Transverse colon (tissue), 4 donors: ENCODE data around the gene LCLAT1. TPM values are rescaled to one million over a fixed set of nuclear protein-coding genes. Genes with fewer than 3 reads are reported as not detected.

ENCODE experiments used
- DNase-seq: peaks from one replicate; pipeline ENCODE4 v3.0.0-alpha.2; 2019
- H3K27ac ChIP-seq, 4 donors: fragments of 200-600 bp; sonication (generic); 2 replicates each; pipeline ENCODE4 v1.5.1; 2016 to 2018; ENCODE audit warnings: inconsistent platforms in 4 of 4
- H3K27me3 ChIP-seq: fragments of 200-600 bp; sonication (generic); 2 replicates; pipeline ENCODE4 v1.5.1; 2017; ENCODE audit warnings: inconsistent platforms
- H3K36me3 ChIP-seq, 4 donors: fragments of 200-600 bp; sonication (generic); 2 replicates each; pipeline ENCODE4 v1.5.1; 2017 to 2019; ENCODE audit warnings: inconsistent platforms in 4 of 4
- H3K4me1 ChIP-seq, 4 donors: fragments of 200-600 bp; sonication (generic); 2 replicates each; pipeline ENCODE4 v1.5.1; 2017 to 2020; ENCODE audit warnings: inconsistent platforms in 4 of 4
- H3K4me3 ChIP-seq, 4 donors: fragments of 200-600 bp; sonication (generic); 1 replicate in 1 of 4; 2 replicates in 3 of 4; pipeline versions ENCODE4 v1.5.1 to v1.6.1; 2017 to 2019; ENCODE audit warnings: inconsistent platforms in 4 of 4
- H3K9me3 ChIP-seq, 2 donors: fragments of 200-600 bp; sonication (generic); 2 replicates each; pipeline ENCODE4 v1.5.1; 2017 to 2019; ENCODE audit warnings: inconsistent platforms in 2 of 2
- EP300 ChIP-seq: sonication (generic); formaldehyde crosslinking; IDR thresholded peaks from one replicate; pipeline ENCODE4 v1.6.1; 2017; ENCODE audit warnings: antibody characterized with exemption, low read depth
- POLR2A ChIP-seq: fragments of 450-650 bp; IDR thresholded peaks from one replicate; pipeline ENCODE4 v1.6.1; 2016; ENCODE audit warnings: antibody characterized with exemption, mild to moderate bottlenecking, moderate library complexity
- POLR2AphosphoS5 ChIP-seq, 3 donors: sonication (generic); formaldehyde crosslinking; IDR thresholded peaks; one replicate each; pipeline ENCODE4 v1.6.1; 2016; ENCODE audit warnings: antibody characterized with exemption in 3 of 3
- WGBS, 2 donors: methylation state at CpG; one replicate each; pipeline ENCODE4 v1.1.5; 2018; ENCODE audit warnings: low coverage in 1 of 2; 5-methylcytosine and 5-hydroxymethylcytosine counted together
- in situ Hi-C, 4 donors: fragments of 200-750 bp; cut with MboI; loops; one replicate each; pipeline versions ENCODE4 v1.15.0 to v1.15.1; 2017; ENCODE audit warnings: low sequenced_read_pairs in 3 of 4, low pct_ligation_motif_present in 1 of 4, low pct_unique_long_range_greater_than_20kb in 1 of 4
- intact Hi-C: fragments of 100-400 bp; cut with DNase I; formaldehyde crosslinking; loops from one replicate; pipeline ENCODE4 v1.15.1; 2023; ENCODE audit warnings: low total_unique reads
- total RNA-seq, 4 donors: library from RNA; depleted of rRNA; stranded (reverse); fragments of >200 nt; gene quantifications; one replicate each; pipeline ENCODE4 v1.1.0, GENCODE V29; 2016
- TF ChIP-seq, protein P1 (sequence below), 5 experiments: fragments of 200-600 bp in 3 of 5; fragments of 450-650 bp in 2 of 5; sonication (generic) in 3 of 5; IDR thresholded peaks; 1 replicate in 2 of 5; 2 replicates in 3 of 5; pipeline ENCODE4 v1.5.1; 2016 to 2017; ENCODE audit warnings: antibody characterized with exemption in 5 of 5, inconsistent platforms in 3 of 5, mild to moderate bottlenecking in 2 of 5, moderate library complexity in 1 of 5

LCLAT1 gene
- total RNA-seq, 4 donors from 2014 or later, result 10.9 to 26.5 (median 16.6) TPM

DNA sequence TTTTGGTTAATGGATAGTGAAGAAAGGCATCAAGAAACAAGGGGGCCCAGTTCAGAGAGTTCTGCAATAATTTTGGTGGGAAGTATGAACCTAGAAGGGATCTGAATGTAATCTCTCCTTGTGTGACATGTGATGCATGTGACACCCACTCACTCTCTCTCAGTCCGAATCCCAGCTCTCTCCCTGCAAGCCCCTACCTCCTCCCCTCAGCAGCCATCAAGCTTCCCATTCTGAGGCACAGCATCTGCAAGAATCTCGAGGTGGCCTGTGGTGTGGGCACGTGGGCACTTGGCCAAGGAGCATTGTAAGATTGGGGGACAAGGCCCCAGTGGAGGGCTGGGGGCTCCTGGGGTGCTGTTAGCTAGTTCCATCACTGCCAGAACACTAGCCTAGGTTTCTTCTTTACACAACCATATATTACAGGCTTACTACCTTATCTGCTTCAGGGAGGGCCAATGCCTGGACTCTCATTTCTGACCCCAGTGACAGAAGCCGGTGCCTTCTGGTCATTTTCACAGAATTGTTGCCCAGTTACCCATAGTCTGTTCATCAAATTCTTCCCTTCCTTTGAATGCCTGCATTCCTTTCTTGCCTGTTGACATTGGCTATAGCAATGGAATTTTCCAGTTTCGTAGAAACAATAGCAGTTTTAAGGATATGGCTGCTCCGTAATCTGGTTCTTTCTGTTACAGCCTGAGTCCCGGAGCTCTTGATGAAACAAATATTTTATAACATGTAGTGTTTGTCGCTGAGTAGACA, 13.3 kb upstream of the LCLAT1 start:
- Histone ChIP-seq H3K36me3 (no peaks in the 10 kb centered on the region), H3K27ac (no peak overlapping the region), H3K4me1 (peaks cover 0 to 9% (median 0%) of the 10 kb centered on the region in 4 donors), H3K27me3 (no peaks in the 10 kb centered on the region), H3K4me3 (no peak overlapping the region), H3K9me3 (no peaks in the 10 kb centered on the region)
- WGBS, 2 donors, result 77 to 80% methylated on average over 1 to 8 of the region's 8 CpGs
- in situ Hi-C loops, result loop anchor here in 1 of 4 donors (25.0 kb wide), 1 partner anchor 196 kb away; the partner anchor contains the start of gene LBH
- TF ChIP-seq, protein P1, sequence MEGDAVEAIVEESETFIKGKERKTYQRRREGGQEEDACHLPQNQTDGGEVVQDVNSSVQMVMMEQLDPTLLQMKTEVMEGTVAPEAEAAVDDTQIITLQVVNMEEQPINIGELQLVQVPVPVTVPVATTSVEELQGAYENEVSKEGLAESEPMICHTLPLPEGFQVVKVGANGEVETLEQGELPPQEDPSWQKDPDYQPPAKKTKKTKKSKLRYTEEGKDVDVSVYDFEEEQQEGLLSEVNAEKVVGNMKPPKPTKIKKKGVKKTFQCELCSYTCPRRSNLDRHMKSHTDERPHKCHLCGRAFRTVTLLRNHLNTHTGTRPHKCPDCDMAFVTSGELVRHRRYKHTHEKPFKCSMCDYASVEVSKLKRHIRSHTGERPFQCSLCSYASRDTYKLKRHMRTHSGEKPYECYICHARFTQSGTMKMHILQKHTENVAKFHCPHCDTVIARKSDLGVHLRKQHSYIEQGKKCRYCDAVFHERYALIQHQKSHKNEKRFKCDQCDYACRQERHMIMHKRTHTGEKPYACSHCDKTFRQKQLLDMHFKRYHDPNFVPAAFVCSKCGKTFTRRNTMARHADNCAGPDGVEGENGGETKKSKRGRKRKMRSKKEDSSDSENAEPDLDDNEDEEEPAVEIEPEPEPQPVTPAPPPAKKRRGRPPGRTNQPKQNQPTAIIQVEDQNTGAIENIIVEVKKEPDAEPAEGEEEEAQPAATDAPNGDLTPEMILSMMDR (IDR thresholded peaks at IDR 0.05), result no peak
- TF ChIP-seq EP300 (no peak), POLR2AphosphoS5 (IDR thresholded peaks at IDR 0.05) (no peak), POLR2A (no peak)
- no peak for DNase-seq
- intact Hi-C loops, result no loop called here

DNA sequence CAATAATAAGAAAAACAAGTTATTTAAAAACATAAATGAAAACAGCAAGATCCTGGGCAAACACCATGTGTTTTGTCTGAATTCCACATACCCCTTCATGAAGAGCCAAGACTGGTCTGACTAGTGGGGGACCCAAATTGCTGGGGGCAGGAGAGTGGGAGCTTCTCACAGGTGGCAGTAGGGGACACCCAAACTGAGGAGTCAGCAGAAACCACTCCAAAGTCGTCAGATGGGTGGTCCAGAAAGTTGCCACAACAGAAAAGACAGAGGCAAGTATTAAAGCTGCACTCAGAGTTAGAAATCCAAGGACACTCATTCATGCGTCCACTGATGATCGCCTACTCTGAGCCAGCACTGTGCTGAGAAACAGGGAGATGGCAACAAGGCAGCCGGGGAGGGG, 12.3 kb upstream of the LCLAT1 start:
- no peak for DNase-seq
- intact Hi-C loops, result no loop called here
- WGBS, 2 donors, result 94 to 100% methylated on average over 1 to 4 of the region's 4 CpGs
- Histone ChIP-seq H3K4me1 (peaks cover 0 to 9% (median 0%) of the 10 kb centered on the region in 4 donors), H3K36me3 (no peaks in the 10 kb centered on the region), H3K27ac (no peak overlapping the region), H3K9me3 (no peaks in the 10 kb centered on the region), H3K4me3 (no peak overlapping the region), H3K27me3 (no peaks in the 10 kb centered on the region)
- TF ChIP-seq POLR2A (no peak), POLR2AphosphoS5 (IDR thresholded peaks at IDR 0.05) (no peak), EP300 (no peak)
- TF ChIP-seq, protein P1 (IDR thresholded peaks at IDR 0.05), result no peak
- in situ Hi-C loops, result loop anchor here in 1 of 4 donors (25.0 kb wide), 1 partner anchor 197 kb away; the partner anchor contains the start of gene LBH

DNA sequence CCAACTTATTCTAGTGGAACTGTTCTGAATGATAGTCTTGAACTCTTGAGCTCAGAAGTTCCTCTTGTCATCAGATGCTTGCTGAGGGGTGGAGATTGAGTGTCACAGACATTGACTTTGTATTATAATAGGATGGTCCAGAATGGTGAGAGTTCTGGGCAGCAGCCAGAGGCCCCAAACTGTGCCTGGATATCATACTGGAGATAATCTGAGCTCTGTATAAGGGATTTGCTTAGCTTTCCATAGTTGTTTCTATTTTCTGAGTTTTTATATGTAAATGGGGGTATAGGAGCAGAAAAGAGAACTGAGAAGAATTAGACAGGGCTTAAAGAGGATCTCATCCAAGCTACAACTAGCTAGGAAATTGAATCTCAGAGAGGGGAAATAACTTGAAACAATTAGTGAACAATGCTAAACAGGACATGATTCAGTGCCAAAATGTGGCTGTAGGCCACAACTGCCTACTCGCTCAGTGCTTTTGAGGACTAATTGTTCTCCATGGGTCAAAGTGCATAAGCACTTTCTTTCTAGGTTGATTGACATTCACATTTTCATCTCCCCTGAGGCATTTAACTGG, 10.1 kb upstream of the LCLAT1 start:
- TF ChIP-seq POLR2A, result no peak
- TF ChIP-seq, protein P1 (IDR thresholded peaks at IDR 0.05), result no peak
- no peak for TF ChIP-seq EP300
- no peak for TF ChIP-seq POLR2AphosphoS5 (IDR thresholded peaks at IDR 0.05)
- no peak overlapping the region for H3K27ac ChIP-seq
- H3K4me3 ChIP-seq, result no peak overlapping the region
- intact Hi-C loops, result no loop called here
- in situ Hi-C loops, result loop anchor here in 1 of 4 donors (25.0 kb wide), 1 partner anchor 200 kb away; the partner anchor contains the start of gene LBH
- no peaks in the 10 kb centered on the region for H3K36me3 ChIP-seq
- peaks cover 0 to 9% (median 0%) of the 10 kb centered on the region in 4 donors for H3K4me1 ChIP-seq
- WGBS, 2 donors, result 14 to 44% methylated on average over 1 of the region's 1 CpG
- H3K27me3 ChIP-seq, result no peaks in the 10 kb centered on the region
- DNase-seq, result no peak
- H3K9me3 ChIP-seq, result no peaks in the 10 kb centered on the region

DNA sequence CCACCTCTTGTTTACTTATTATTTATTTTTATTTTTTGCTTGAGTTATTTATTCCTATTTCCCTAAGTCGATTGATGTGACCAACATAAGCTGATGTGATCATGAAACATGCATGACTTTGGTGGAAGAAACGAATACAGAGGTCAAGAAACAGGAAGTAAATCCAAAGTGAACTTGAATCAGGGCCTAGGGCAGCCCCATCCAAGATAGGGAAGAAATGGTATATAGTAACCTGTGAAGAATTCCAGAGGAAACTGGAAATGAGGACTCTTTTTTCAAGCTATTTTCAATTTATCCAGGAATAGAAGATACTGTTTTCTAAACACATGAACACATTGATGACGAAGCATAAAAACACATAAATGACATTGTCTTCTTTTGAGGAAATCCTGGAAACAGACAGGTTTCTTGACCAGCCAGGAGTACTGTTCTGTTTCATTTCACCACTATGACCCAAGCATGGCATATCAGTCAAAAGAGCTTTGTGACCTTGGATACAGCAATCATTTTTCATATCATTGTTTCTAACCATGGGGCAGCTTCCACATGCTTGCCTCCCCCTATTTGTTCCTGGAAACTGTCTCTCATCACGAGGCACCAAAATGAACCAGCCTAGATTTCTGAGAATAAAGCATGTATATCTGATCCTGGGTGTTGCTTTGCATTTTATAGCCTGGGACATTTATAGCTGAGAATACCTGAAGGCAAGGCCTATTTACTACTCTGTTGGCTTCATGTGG, 9.1 kb upstream of the LCLAT1 start:
- Histone ChIP-seq H3K27me3 (no peaks in the 10 kb centered on the region), H3K4me1 (peaks cover 0 to 9% (median 0%) of the 10 kb centered on the region in 4 donors), H3K9me3 (no peaks in the 10 kb centered on the region), H3K27ac (no peak overlapping the region), H3K36me3 (no peaks in the 10 kb centered on the region), H3K4me3 (no peak overlapping the region)
- TF ChIP-seq POLR2A (no peak), EP300 (no peak), POLR2AphosphoS5 (IDR thresholded peaks at IDR 0.05) (no peak)
- TF ChIP-seq, protein P1 (IDR thresholded peaks at IDR 0.05), result no peak
- no peak for DNase-seq
- WGBS, 2 donors, result 71 to 73% methylated on average over 4 of the region's 4 CpGs
- in situ Hi-C loops (loop anchor here in 1 of 4 donors (25.0 kb wide), 1 partner anchor 201 kb away; the partner anchor contains the start of gene LBH), intact Hi-C loops (no loop called here)
